HTERT RPE-1 (cell line): ENCODE measurements around the gene AQP9.
"Not testable (repeated sequence)": the region's sequence is repeated elsewhere in the genome, so short reads cannot be mapped to it uniquely, and the experiment has no call there.

ENCODE experiments used
- in situ Hi-C: fragments of 300-500 bp; cut with MboI; formaldehyde crosslinking; loops from 4 replicates; pipeline ENCODE4 v1.14.3; 2020; ENCODE audit warnings: low sequenced_read_pairs

AQP9 gene

GRCh38 chr15:58179206-58179605 is 41.0 kb downstream of the AQP9 start:
- in situ Hi-C loops, result no loop called here

GRCh38 chr15:58179741-58180381 is 41.7 kb downstream of the AQP9 start:
- in situ Hi-C loops, result no loop called here

GRCh38 chr15:58182460-58183163 is 44.4 kb downstream of the AQP9 start:
- in situ Hi-C loops, result no loop called here

GRCh38 chr15:58185439-58185838 is 47.3 kb downstream of the AQP9 start:
- in situ Hi-C loops, result no loop called here

DNA sequence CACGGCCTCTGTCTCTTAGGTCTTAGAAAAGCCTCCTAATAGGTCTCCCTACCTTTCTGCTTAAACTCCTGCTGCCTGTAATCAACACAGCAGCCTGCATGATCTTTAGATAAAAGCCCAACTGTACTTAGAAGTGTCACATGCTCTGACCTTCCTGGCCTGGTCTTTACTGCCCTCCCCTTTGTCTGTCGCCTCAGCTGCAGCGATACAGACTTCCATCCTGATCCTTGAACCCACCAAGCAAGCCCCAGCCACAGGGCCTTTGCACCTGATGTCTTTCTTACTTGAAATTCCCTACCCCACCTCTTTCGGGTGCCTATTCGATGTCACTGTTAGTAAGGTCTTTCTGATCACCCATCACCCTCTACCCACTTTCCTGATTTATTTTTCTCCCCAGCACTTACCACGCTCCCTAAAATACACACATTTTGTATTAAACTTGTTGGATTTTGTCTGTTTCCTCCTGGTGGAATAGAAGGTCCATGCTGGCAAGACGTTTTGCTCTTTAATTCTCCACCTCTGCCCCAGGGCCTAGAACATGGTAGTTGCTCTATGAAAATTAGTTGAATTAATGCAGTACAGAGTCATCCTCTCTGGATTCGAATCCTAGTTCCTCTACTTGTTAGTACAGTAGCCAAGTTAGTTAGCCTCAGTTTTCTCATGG is 51.1 kb downstream of the AQP9 start:
- in situ Hi-C loops, result no loop called here

GRCh38 chr15:58190419-58190818 is 52.2 kb downstream of the AQP9 start:
- in situ Hi-C loops, result no loop called here

DNA sequence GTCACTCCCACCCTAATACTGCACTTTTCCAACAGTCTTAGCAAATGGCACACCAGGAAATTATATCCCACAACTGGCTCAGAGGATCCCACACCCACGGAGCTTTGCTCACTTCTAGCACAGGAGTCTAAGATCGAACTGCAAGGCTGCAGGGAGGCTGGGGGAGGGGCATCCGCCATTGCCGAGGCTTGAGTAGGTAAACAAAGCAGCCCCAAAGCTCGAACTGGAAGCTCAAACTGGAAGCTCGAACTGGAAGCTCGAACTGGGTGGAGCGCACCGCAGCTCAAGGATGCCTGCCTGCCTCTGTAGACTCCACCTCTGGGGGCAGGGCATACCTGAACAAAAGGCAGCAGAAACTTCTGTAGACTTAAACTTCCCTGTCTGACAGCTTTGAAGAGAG is 55.5 kb downstream of the AQP9 start:
- in situ Hi-C loops, result not testable (repeated sequence)

DNA sequence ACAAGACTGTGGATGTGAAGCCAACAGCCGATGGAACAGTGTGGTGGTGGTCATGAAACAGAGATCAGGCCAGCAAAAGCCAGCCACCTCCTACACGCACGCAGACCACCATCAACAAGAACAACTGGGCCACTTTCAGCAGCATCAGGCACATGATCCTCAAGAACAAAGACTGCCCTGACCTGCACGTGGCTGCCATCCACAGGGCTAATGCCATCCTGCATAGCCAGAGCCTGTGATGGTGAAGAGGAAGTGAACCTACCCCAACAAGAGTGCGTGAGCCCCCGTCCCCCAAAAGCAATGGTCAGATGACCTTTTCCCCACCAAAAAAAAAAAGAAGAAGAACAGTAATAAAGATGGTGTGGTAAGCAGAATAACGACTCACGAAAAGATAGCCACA is 62.6 kb downstream of the AQP9 start:
- in situ Hi-C loops, result no loop called here

GRCh38 chr15:58201516-58201915 is 63.3 kb downstream of the AQP9 start:
- in situ Hi-C loops, result no loop called here

DNA sequence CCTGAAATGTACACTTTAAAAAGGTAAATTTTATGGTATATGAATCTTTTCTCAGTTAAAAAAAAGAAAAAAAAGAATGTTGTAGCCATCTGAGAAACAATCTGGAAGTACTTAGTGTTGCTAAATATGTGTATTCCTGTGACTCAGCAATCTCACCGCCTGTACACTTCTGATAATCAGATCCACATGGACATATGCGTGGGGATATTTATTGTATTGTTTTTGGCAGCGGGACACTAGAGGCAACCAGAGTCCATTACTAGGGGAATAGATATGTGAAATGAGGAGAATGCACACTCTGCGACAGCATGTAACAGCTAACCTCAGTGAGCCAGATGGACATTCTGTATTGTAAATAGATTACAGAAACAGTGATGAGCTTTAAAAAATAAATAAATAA is 65.4 kb downstream of the AQP9 start:
- in situ Hi-C loops, result no loop called here

DNA sequence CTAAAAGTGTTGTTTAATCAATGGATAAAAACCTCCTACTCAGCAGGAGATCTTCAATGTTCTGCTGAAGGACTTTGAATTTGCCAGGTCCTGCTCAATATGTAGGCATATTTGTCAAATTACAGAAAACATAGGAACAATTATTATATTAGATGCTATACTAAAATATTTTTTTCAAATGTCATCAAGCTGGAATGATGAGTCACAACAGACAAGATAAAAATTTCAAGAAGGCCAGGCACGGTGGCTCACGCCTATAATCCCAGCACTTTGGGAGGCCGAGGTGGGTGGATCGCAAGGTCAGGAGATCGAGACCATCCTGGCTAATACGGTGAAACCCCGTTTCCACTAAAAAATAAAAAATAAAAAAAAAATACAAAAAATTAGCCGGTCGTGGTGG is 68.0 kb downstream of the AQP9 start:
- in situ Hi-C loops, result no loop called here

GRCh38 chr15:58208217-58208616 is 70.0 kb downstream of the AQP9 start:
- in situ Hi-C loops, result not testable (repeated sequence)

DNA sequence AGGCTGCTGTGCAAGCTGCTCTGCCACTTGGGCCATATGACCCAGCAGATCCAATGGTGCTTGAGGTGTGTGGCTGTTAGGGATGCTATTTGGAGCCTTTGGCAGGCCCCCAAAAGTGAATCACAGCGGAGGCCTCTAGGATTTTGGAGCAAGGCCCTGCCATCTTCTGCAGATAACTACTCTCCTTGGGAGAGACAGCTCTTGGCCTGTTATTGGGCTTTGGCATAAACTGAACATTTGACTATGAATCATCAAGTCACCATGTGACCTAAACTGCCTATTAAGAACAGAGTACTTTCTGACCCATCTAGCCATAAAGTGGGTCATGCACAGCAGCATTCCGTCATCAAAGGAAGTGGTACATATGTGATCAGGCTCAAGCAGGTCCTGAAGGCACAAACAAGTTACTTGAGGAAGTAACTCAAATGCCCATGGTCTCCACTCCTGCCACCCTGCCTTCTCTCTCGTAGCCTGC is 70.9 kb downstream of the AQP9 start:
- in situ Hi-C loops, result not testable (repeated sequence)

DNA sequence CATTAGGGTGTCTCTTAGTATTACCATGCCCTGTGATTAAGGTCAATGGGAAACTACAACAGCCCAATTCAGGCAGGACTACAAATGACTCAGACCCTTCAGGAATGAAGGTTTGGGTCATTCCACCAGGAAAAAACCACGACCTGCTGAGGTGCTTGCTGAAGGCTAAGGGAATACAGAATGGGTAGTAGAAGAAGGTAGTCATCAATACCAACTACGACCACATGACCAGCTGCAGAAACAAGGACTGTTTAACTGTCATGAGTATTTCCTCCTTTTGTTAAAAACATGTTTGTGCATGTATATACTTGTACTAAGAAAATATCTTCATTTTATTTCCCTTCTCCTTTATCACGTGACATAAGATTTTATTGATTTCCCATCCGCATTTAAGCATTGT is 71.8 kb downstream of the AQP9 start:
- in situ Hi-C loops, result not testable (repeated sequence)

GRCh38 chr15:58212909-58213526 is 74.8 kb downstream of the AQP9 start:
- in situ Hi-C loops, result no loop called here

GRCh38 chr15:58213587-58214338 is 75.6 kb downstream of the AQP9 start:
- in situ Hi-C loops, result no loop called here

- in situ Hi-C loops, result no loop called here
Observed at GRCh38 chr15:58214591-58215340, 76.6 kb downstream of the AQP9 start.

DNA sequence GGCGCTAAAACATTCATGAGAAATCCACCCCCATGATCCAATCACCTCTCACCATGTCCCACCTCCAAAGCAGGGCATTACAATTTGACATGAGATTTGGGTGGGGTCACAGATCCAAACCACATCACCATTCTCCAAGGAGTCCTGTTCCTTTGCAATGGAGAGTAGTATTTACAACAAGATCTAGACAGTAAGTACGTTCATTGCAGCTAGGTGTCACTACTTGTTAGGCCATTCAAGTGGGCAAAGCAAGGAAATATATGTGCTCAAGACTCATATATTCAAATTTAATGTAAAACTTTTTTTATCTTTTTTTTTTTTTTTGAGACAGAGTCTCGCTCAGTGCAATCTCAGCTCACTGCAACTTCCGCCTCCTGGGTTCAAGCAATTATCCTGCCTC is 79.3 kb downstream of the AQP9 start:
- in situ Hi-C loops, result no loop called here

DNA sequence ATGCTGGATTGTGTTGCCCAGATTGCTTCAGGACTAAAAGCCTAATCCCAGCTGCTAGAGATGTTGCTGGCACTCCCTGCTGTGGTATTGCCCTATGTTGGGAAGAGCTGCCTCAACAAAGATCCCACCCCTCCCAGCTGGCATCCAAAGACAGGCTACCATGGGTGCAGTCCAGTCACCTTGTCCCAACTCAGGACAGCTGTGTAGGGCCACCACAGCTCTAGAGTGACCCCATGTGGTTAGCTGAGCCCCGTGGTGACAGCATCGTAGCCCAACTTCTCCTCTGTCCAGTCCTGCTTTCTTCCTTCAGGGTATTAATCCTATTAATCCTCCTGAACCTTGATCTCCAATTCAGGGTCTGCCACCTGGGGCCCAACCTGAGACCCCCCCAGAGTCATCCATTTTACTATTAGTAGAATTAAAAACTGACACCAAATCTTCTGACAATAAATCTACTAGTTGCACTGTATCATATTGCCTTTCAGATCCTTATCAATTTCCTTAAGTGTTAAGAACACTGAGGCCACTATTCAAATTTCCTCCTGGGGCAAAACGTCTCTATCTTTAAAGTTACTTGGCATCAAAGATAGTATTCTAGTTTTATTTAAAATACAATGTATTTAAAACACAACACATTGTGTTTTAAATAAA is 83.5 kb downstream of the AQP9 start:
- in situ Hi-C loops, result no loop called here

DNA sequence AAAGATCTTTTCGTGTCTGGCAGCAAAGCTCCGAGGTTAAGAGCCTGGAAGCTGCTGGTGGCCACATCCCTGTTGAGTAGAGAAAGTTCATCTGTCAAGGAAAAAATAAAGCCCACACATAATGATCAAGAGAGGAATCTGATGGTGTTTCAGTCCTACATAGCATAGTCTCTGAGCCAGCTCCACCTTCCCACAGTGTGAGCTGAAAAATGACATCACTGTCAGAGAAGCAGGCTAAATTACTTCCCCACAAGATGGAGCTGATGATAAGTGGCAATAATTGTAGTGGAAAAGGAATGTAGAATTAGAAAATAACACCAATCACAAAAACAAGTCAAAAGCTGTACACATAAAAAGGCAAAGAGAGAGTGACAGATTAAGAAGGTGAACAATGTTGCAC is 84.5 kb downstream of the AQP9 start:
- in situ Hi-C loops, result no loop called here
